ENCODE data around the gene SCCPDH. TPM values are rescaled to one million over a fixed set of nuclear protein-coding genes. Genes with fewer than 3 reads are reported as not detected.
"Not testable (repeated sequence)": the region's sequence is repeated elsewhere in the genome, so short reads cannot be mapped to it uniquely, and the experiment has no call there.

The SCCPDH gene
- total RNA-seq, 6 experiments from 2014 or later = 21.3 to 27.2 (median 25.6) TPM

DNA sequence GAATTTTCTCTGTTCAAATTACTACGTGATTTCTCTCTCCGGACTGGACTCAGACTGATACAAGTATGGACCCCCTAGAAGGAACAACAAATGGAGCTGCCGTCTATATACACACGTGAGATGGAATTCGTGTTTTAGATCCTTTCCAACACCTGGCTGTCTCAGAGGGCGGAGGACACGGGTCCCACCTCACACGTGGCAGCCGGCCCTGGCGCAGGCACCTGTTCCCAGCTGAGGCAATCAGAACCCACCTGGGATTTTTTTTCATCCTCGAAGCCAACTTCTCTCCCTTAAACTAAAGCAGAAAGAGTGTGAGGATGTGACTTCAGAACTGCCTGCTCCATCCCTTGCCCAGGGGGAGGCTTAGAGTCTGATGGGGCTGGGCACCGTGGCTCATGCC is 34.1 kb upstream of the SCCPDH start:
- TF ChIP-seq, protein P1, sequence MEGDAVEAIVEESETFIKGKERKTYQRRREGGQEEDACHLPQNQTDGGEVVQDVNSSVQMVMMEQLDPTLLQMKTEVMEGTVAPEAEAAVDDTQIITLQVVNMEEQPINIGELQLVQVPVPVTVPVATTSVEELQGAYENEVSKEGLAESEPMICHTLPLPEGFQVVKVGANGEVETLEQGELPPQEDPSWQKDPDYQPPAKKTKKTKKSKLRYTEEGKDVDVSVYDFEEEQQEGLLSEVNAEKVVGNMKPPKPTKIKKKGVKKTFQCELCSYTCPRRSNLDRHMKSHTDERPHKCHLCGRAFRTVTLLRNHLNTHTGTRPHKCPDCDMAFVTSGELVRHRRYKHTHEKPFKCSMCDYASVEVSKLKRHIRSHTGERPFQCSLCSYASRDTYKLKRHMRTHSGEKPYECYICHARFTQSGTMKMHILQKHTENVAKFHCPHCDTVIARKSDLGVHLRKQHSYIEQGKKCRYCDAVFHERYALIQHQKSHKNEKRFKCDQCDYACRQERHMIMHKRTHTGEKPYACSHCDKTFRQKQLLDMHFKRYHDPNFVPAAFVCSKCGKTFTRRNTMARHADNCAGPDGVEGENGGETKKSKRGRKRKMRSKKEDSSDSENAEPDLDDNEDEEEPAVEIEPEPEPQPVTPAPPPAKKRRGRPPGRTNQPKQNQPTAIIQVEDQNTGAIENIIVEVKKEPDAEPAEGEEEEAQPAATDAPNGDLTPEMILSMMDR (IDR thresholded peaks at IDR 0.05) = no peak
- no peak for DNase-seq
- H3K4me1 Mint-ChIP-seq (ENCODE audit: low read depth) = peaks cover 10% of the 10 kb centered on the region; the same call in 1 of the 2 replicates
- no peak overlapping the region; the same call in 1 of the 2 replicates for H3K27ac Mint-ChIP-seq
- H3K36me3 Mint-ChIP-seq (ENCODE audit: low read depth) = peaks cover 12% of the 10 kb centered on the region
- H3K4me3 Mint-ChIP-seq = peak overlapping the region; percentile 80
- H3K9me3 Mint-ChIP-seq = peaks cover 25% of the 10 kb centered on the region
- H3K27me3 Mint-ChIP-seq (ENCODE audit: insufficient read depth) = 0 out of 2 replicates have a peak, but pooled peaks cover 4% of the 10 kb centered on the region

DNA sequence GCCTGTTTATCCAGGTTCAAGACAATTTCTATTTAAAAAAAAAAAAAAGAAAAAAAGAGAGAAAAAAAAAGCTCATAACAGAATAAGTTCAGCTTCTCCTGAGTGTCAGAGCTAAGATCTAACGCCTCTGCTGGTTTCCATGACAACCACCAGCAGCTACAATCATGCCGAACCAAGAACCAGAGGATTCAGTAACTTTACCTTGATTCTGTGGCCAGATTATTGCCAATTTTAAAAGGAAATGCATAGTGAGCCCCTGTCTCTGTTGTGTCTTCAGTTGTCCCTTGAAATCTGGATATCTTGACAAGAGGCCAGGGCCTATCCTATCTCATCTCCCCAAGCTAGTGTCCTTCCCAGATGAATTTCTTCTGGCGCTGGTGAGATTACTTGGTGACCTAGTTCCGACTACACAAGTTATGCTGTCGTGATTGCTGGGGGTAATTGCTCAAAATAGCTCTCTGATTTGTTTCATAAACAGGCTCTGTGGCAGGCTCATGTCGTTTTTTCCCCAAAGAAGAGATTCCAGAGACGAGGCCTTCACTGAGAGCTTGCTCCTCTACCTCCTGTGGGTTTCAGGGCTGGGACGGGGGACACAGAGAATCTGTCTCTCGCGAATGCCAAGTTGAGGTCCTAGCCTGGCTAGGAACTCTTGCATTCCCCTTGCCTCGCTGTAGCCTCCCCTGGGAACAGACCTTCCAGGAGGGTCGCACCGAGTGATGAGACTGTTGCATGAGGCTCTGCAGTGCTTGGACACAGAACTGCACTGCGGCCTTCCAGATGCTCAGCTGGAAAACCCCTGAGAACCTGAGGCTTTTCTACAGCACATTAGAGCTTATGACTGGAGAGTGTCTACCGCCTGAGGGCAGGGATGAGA is 32.4 kb upstream of the SCCPDH start:
- Mint-ChIP-seq H3K36me3 (ENCODE audit: low read depth) (peaks cover 12% of the 10 kb centered on the region), H3K4me1 (ENCODE audit: low read depth) (peaks cover 24% of the 10 kb centered on the region), H3K4me3 (no peak overlapping the region; the same call in 1 of the 2 replicates), H3K27me3 (ENCODE audit: insufficient read depth) (0 out of 2 replicates have a peak, but pooled peaks cover 4% of the 10 kb centered on the region), H3K27ac (no peak overlapping the region), H3K9me3 (peaks cover 34% of the 10 kb centered on the region)
- DNase-seq = no peak
- TF ChIP-seq, protein P1 (IDR thresholded peaks at IDR 0.05) = no peak

DNA sequence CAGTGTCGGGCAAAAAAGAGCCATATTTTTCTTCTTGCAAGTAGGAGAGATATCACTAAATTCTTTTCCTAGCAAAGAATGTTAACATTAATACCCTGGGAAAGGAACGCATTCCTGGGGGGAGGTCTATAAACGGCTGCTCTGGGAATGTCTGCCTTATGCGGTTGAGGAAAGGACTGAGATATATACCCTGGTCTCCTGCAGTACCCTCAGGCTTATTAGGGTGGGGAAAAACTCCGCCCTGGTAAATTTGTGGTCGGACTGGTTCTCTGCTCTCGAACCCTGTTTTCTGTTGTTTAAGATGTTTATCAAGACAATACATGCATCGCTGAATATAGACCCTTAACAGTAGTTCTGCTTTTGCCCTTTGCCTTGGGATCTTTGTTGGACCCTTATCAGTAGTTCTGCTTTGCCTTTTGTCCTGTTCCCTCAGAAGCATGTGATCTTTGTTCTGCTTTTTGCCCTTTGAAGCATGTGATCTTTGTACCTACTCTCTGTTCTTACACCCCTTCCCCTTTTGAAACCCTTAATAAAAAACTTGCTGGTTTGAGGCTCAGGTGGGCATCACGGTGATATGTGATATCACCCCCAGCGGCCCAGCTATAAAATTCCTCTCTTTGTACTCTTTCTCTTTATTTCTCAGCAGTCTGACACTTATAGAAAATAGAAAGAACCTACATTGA is 29.9 kb upstream of the SCCPDH start:
- not testable (repeated sequence) for H3K4me3 Mint-ChIP-seq
- H3K27me3 Mint-ChIP-seq (ENCODE audit: insufficient read depth) = peaks cover 10% of the 10 kb centered on the region; the same call in 1 of the 2 replicates

DNA sequence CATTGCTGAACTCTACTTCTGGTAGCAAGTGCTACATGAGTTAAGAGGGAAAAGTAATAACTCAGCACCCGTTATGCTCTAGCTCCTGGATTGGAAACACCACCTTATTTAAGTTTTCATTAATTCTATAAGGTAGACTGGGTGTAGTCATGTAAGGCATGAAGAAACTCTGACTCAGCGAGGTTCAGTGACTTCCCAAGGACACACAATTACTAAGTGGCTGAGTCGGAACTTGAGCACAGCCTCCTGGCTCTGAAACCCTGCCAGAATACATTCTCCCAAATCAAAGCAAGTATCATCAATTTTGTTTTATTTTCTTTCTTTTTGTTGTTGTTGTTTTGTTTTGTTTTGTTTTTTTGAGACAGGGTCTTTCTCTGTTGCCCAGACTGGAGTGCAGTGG is 29.1 kb upstream of the SCCPDH start:
- DNase-seq = peak; percentile 28
- TF ChIP-seq, protein P1 (IDR thresholded peaks at IDR 0.05) = no peak

More for the DNA sequence above, 29.9 kb upstream of the SCCPDH start:
- Mint-ChIP-seq H3K9me3 (peaks cover 34% of the 10 kb centered on the region), H3K4me1 (ENCODE audit: low read depth) (peaks cover 35% of the 10 kb centered on the region), H3K36me3 (ENCODE audit: low read depth) (peaks cover 12% of the 10 kb centered on the region)
- DNase-seq, H3K27ac Mint-ChIP-seq: not testable (repeated sequence)

DNA sequence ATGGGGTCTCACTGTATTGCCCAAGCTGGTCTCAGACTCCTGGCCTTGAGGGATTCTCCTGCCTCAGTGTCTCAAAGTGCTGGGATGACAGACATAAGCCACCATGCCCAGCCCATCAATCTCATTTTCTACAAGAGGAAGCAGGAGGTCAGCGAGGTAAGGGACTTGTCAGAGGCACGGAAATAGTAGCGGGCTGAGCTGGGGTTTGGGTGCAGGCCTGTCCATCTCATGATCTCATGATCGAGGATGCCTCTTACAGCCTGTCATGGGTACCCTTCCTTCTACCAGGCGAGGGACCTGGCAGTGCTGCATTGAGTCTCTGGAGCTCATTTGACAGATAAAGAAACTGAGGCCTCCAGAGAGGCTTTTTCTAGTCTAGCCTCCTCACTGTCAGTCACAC is 28.5 kb upstream of the SCCPDH start:
- Mint-ChIP-seq H3K4me3 (no peak overlapping the region), H3K4me1 (ENCODE audit: low read depth) (peaks cover 33% of the 10 kb centered on the region), H3K27me3 (ENCODE audit: insufficient read depth) (peaks cover 10% of the 10 kb centered on the region; the same call in 1 of the 2 replicates), H3K27ac (no peak overlapping the region), H3K9me3 (peaks cover 34% of the 10 kb centered on the region), H3K36me3 (ENCODE audit: low read depth) (peaks cover 12% of the 10 kb centered on the region)
- TF ChIP-seq, protein P1 (IDR thresholded peaks at IDR 0.05) = no peak
- DNase-seq = no peak

More for the DNA sequence above, 29.1 kb upstream of the SCCPDH start:
- Mint-ChIP-seq H3K9me3 (peaks cover 34% of the 10 kb centered on the region), H3K27me3 (ENCODE audit: insufficient read depth) (peaks cover 10% of the 10 kb centered on the region; the same call in 1 of the 2 replicates), H3K4me1 (ENCODE audit: low read depth) (peaks cover 29% of the 10 kb centered on the region), H3K4me3 (no peak overlapping the region), H3K36me3 (ENCODE audit: low read depth) (peaks cover 12% of the 10 kb centered on the region), H3K27ac (no peak overlapping the region)
